Neural crest cell (in vitro differentiated cells): Measurements from ENCODE around the gene ZNF44. TPM values are rescaled to one million over a fixed set of nuclear protein-coding genes. Genes with fewer than 3 reads are reported as not detected.

Experiments
- DNase-seq: peaks from one replicate; pipeline ENCODE4 v3.0.0; 2021; ENCODE audit warnings: low read depth, mixed read lengths, low spot score
- H3K27ac Mint-ChIP-seq: one replicate; pipeline ENCODE4 v1.8.0; 2021; ENCODE audit warnings: mild to moderate bottlenecking, mixed read lengths; ENCODE audit not compliant: unreplicated experiment
- H3K27me3 Mint-ChIP-seq: 2 replicates; pipeline ENCODE4 v1.8.0; 2021; ENCODE audit warnings: low read depth, mild to moderate bottlenecking, mixed read lengths
- H3K36me3 Mint-ChIP-seq: 2 replicates; pipeline ENCODE4 v1.8.0; 2021; ENCODE audit warnings: low read depth, mild to moderate bottlenecking, mixed read lengths
- H3K4me1 Mint-ChIP-seq: 2 replicates; pipeline ENCODE4 v1.8.0; 2021; ENCODE audit warnings: mixed read lengths
- H3K4me3 Mint-ChIP-seq: one replicate; pipeline ENCODE4 v1.8.0; 2021; ENCODE audit warnings: mild to moderate bottlenecking, mixed read lengths
- H3K9me3 Mint-ChIP-seq: 2 replicates; pipeline ENCODE4 v1.8.0; 2021; ENCODE audit warnings: mixed read lengths
- total RNA-seq: library from RNA; stranded (reverse); gene quantifications from 2 replicates; pipeline ENCODE4 v1.2.1, GENCODE V29; 2021
- TF ChIP-seq, protein P1 (sequence below): fragments of 200-600 bp; sonication (generic); conservative IDR thresholded peaks from 2 replicates; pipeline ENCODE4 v1.5.0; 2021; ENCODE audit warnings: antibody characterized with exemption, mild to moderate bottlenecking

ZNF44 gene
- total RNA-seq, 1 donor from 2014 or later: 5.8 TPM

GRCh38 chr19:12237143-12237839 is 57.4 kb downstream of the ZNF44 start:
- DNase-seq: no peak
- Mint-ChIP-seq H3K27me3 (no peaks in the 10 kb centered on the region), H3K9me3 (peaks cover 17% of the 10 kb centered on the region), H3K4me1 (no peaks in the 10 kb centered on the region), H3K36me3 (peaks cover 56% of the 10 kb centered on the region), H3K4me3 (no peak overlapping the region), H3K27ac (no peak overlapping the region)
- TF ChIP-seq, protein P1, sequence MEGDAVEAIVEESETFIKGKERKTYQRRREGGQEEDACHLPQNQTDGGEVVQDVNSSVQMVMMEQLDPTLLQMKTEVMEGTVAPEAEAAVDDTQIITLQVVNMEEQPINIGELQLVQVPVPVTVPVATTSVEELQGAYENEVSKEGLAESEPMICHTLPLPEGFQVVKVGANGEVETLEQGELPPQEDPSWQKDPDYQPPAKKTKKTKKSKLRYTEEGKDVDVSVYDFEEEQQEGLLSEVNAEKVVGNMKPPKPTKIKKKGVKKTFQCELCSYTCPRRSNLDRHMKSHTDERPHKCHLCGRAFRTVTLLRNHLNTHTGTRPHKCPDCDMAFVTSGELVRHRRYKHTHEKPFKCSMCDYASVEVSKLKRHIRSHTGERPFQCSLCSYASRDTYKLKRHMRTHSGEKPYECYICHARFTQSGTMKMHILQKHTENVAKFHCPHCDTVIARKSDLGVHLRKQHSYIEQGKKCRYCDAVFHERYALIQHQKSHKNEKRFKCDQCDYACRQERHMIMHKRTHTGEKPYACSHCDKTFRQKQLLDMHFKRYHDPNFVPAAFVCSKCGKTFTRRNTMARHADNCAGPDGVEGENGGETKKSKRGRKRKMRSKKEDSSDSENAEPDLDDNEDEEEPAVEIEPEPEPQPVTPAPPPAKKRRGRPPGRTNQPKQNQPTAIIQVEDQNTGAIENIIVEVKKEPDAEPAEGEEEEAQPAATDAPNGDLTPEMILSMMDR: no peak

DNA sequence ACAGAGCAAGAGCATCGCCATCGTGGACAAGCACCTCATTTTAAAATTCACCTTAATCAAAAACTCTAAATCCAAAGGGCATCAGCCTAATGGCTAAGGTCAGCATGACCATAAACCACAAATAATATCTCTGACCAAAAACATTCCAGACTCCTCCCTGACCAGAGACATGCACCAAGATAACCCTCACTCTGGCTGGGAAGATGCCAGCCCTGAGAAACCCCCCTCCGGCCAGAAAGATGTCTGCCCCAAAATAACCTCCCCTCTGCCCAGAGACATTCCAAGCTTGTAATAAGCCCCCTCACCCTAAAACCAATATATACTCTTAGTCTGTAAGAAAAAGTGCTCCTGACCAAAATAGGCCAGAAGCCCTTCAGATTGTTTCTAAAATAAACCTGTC is 61.7 kb downstream of the ZNF44 start:
- Mint-ChIP-seq H3K27me3 (no peaks in the 10 kb centered on the region), H3K4me1 (no peaks in the 10 kb centered on the region), H3K4me3 (no peak overlapping the region), H3K27ac (no peak overlapping the region), H3K9me3 (peaks cover 35% of the 10 kb centered on the region), H3K36me3 (peaks cover 74% of the 10 kb centered on the region)
- TF ChIP-seq, protein P1: no peak
- DNase-seq: no peak

- Mint-ChIP-seq H3K4me3 (no peak overlapping the region), H3K36me3 (peaks cover 65% of the 10 kb centered on the region), H3K9me3 (peaks cover 31% of the 10 kb centered on the region), H3K4me1 (no peaks in the 10 kb centered on the region), H3K27ac (no peak overlapping the region), H3K27me3 (no peaks in the 10 kb centered on the region)
- TF ChIP-seq, protein P1: no peak
- DNase-seq: no peak
These were observed 63.6 kb downstream of the ZNF44 start for GRCh38 chr19:12230751-12231733.

DNA sequence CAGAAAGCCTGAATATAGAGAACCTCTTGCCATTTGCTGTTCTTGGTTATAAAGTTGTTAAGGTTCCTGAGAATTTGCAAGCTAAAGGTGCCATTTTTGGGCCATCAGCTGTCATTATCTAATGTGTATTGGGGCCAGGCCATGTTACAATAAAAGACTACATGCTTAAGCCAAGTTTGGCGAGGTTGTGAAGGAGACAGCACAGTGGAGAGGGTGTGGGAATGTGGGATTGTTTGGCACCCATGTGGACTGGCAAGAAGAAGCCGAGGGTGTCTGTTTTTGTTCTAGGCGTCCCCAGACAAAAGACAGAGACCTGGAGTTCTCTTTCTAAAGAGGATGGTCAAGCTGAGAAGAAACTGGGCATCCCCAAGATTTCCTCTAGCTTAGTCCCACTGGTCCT is 64.7 kb downstream of the ZNF44 start:
- TF ChIP-seq, protein P1: no peak
- Mint-ChIP-seq H3K4me1 (no peaks in the 10 kb centered on the region), H3K36me3 (peaks cover 60% of the 10 kb centered on the region), H3K27me3 (no peaks in the 10 kb centered on the region), H3K9me3 (peaks cover 33% of the 10 kb centered on the region), H3K27ac (no peak overlapping the region), H3K4me3 (no peak overlapping the region)
- no peak for DNase-seq

GRCh38 chr19:12224676-12225075 is 70.0 kb downstream of the ZNF44 start:
- Mint-ChIP-seq H3K9me3 (peaks cover 22% of the 10 kb centered on the region), H3K27ac (peak overlapping the region; percentile 62), H3K4me1 (no peaks in the 10 kb centered on the region), H3K4me3 (no peak overlapping the region), H3K36me3 (peaks cover 44% of the 10 kb centered on the region), H3K27me3 (no peaks in the 10 kb centered on the region)
- TF ChIP-seq, protein P1: no peak
- DNase-seq: no peak
